ENCODE data around the gene OR51F1.

The OR51F1 gene

GRCh38 chr11:4798427-4799183, 28.9 kb upstream of the OR51F1 start:
- TF ChIP-seq TAF1 (IDR thresholded peaks at IDR 0.05; ENCODE audit: low read depth) = no peak
- no peak for TF ChIP-seq RAD21 (IDR thresholded peaks at IDR 0.05; ENCODE audit: low read depth)
- TF ChIP-seq FOXM1 (IDR thresholded peaks at IDR 0.05; ENCODE audit: borderline replicate concordance, low read depth) = no peak
- no peak for TF ChIP-seq CREB1 (IDR thresholded peaks at IDR 0.05; ENCODE audit: low read depth)
- no peak for TF ChIP-seq EGR1 (IDR thresholded peaks at IDR 0.05)
- no peak for TF ChIP-seq USF1 (IDR thresholded peaks at IDR 0.05)
- TF ChIP-seq YY1 (IDR thresholded peaks at IDR 0.05; ENCODE audit: low read depth) = no peak
- no peak for TF ChIP-seq NFIC (IDR thresholded peaks at IDR 0.05)
- TF ChIP-seq, protein P1, sequence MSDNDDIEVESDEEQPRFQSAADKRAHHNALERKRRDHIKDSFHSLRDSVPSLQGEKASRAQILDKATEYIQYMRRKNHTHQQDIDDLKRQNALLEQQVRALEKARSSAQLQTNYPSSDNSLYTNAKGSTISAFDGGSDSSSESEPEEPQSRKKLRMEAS (IDR thresholded peaks at IDR 0.05) = no peak
- TF ChIP-seq TCF12 (IDR thresholded peaks at IDR 0.05; ENCODE audit: low read depth) = no peak
- TF ChIP-seq EP300 (IDR thresholded peaks at IDR 0.05; ENCODE audit: borderline replicate concordance) = no peak
- no peak for TF ChIP-seq ZBTB7A (IDR thresholded peaks at IDR 0.05; ENCODE audit: low read depth)
- no peak for TF ChIP-seq CEBPB (IDR thresholded peaks at IDR 0.05)
- TF ChIP-seq REST (IDR thresholded peaks at IDR 0.05; ENCODE audit: low read depth) = no peak
- no peak for TF ChIP-seq TEAD4 (IDR thresholded peaks at IDR 0.05)

- TF ChIP-seq NFIC (IDR thresholded peaks at IDR 0.05) (no peak), TAF1 (IDR thresholded peaks at IDR 0.05; ENCODE audit: low read depth) (no peak), CEBPB (IDR thresholded peaks at IDR 0.05) (no peak), FOXM1 (IDR thresholded peaks at IDR 0.05; ENCODE audit: borderline replicate concordance, low read depth) (no peak), ZBTB7A (IDR thresholded peaks at IDR 0.05; ENCODE audit: low read depth) (no peak), REST (IDR thresholded peaks at IDR 0.05; ENCODE audit: low read depth) (no peak), EGR1 (IDR thresholded peaks at IDR 0.05) (no peak), RAD21 (IDR thresholded peaks at IDR 0.05; ENCODE audit: low read depth) (no peak), CREB1 (IDR thresholded peaks at IDR 0.05; ENCODE audit: low read depth) (no peak), TEAD4 (IDR thresholded peaks at IDR 0.05) (no peak), EP300 (IDR thresholded peaks at IDR 0.05; ENCODE audit: borderline replicate concordance) (no peak), YY1 (IDR thresholded peaks at IDR 0.05; ENCODE audit: low read depth) (no peak), TCF12 (IDR thresholded peaks at IDR 0.05; ENCODE audit: low read depth) (no peak), USF1 (IDR thresholded peaks at IDR 0.05) (no peak)
- TF ChIP-seq, protein P1 (IDR thresholded peaks at IDR 0.05) = no peak
Measured at GRCh38 chr11:4797206-4797605, 27.5 kb upstream of the OR51F1 start.

GRCh38 chr11:4782454-4782853, 12.7 kb upstream of the OR51F1 start:
- TF ChIP-seq REST (IDR thresholded peaks at IDR 0.05; ENCODE audit: low read depth) (no peak), CEBPB (IDR thresholded peaks at IDR 0.05) (no peak), RAD21 (IDR thresholded peaks at IDR 0.05; ENCODE audit: low read depth) (no peak)

DNA sequence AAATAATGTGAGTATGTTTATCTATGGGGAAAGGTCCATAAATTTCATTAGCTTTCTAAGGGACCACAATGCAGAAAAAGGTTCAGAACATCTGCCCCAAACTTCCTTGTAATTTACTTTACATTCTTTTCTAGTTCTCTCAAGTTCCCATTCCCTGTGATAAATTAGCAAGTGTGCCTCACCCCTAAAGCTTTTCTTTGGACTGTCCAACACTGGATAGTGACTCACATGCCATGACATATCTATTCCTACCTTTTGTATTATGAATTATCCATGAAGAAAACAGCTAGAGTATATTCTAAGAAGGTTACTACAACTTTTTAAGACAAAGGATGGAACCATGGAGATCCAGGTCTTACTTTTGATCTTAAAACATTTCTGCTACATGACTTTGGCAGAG, 1.6 kb downstream of the OR51F1 start:
- no peak for TF ChIP-seq FOXM1 (IDR thresholded peaks at IDR 0.05; ENCODE audit: borderline replicate concordance, low read depth)
- TF ChIP-seq RAD21 (IDR thresholded peaks at IDR 0.05; ENCODE audit: low read depth) = no peak
- no peak for TF ChIP-seq NFIC (IDR thresholded peaks at IDR 0.05)
- TF ChIP-seq YY1 (IDR thresholded peaks at IDR 0.05; ENCODE audit: low read depth) = no peak
- TF ChIP-seq EGR1 (IDR thresholded peaks at IDR 0.05) = no peak
- no peak for TF ChIP-seq CEBPB (IDR thresholded peaks at IDR 0.05)
- no peak for TF ChIP-seq TCF12 (IDR thresholded peaks at IDR 0.05; ENCODE audit: low read depth)
- TF ChIP-seq CREB1 (IDR thresholded peaks at IDR 0.05; ENCODE audit: low read depth) = no peak
- no peak for TF ChIP-seq REST (IDR thresholded peaks at IDR 0.05; ENCODE audit: low read depth)
- no peak for TF ChIP-seq ZBTB7A (IDR thresholded peaks at IDR 0.05; ENCODE audit: low read depth)
- no peak for TF ChIP-seq USF1 (IDR thresholded peaks at IDR 0.05)
- no peak for TF ChIP-seq EP300 (IDR thresholded peaks at IDR 0.05; ENCODE audit: borderline replicate concordance)
- TF ChIP-seq TEAD4 (IDR thresholded peaks at IDR 0.05) = no peak
- no peak for TF ChIP-seq TAF1 (IDR thresholded peaks at IDR 0.05; ENCODE audit: low read depth)
- TF ChIP-seq, protein P1 (IDR thresholded peaks at IDR 0.05) = no peak
